ENCODE results near the gene FAM151B. TPM values are rescaled to one million over a fixed set of nuclear protein-coding genes. Genes with fewer than 3 reads are reported as not detected.
A peak's percentile ranks its signal among the peaks of the same experiment; 100 is the strongest.

The FAM151B gene
- total RNA-seq, 1 experiment from 2014 or later: 0.72 TPM

GRCh38 chr5:80588858-80589540, 101.1 kb downstream of the FAM151B start:
- Histone ChIP-seq H3K9me3 (ENCODE audit: control insufficient read depth, low read depth, low read length) (no peaks in the 10 kb centered on the region), H3K27ac (ENCODE audit: insufficient read length, low read depth, low read length) (no peak overlapping the region), H3K9ac (ENCODE audit: extremely low read depth, insufficient read length, low read length) (no peak overlapping the region), H3K4me2 (ENCODE audit: insufficient read depth, insufficient read length, low read length) (no peak overlapping the region), H4K5ac (ENCODE audit: insufficient read length, low read depth, low read length) (no peak overlapping the region), H3K79me2 (ENCODE audit: insufficient read depth, low read length) (no peaks in the 10 kb centered on the region), H2BK20ac (ENCODE audit: low read depth, low read length, poor library complexity, severe bottlenecking) (no peak overlapping the region), H3K23me2 (ENCODE audit: insufficient read length, low read depth, low read length, poor library complexity, severe bottlenecking) (no peaks in the 10 kb centered on the region), H2BK15ac (ENCODE audit: low read depth, low read length) (no peak overlapping the region), H3K79me1 (ENCODE audit: insufficient read depth, low read depth, low read length, poor library complexity, severe bottlenecking) (no peaks in the 10 kb centered on the region), H3T11ph (ENCODE audit: low read length) (no peak overlapping the region), H3K56ac (ENCODE audit: insufficient read length, low read depth, low read length) (no peak overlapping the region), H2AFZ (ENCODE audit: low read length) (no peak overlapping the region), H3K23ac (ENCODE audit: insufficient read length, low read depth, low read length) (no peak overlapping the region), H4K20me1 (ENCODE audit: control insufficient read depth, insufficient read depth, insufficient read length) (no peaks in the 10 kb centered on the region), H3K27me3 (ENCODE audit: insufficient read depth, low read length) (no peaks in the 10 kb centered on the region), H3K4me1 (ENCODE audit: insufficient read depth, low read length) (no peaks in the 10 kb centered on the region), H3K4ac (ENCODE audit: low read depth, low read length) (no peak overlapping the region), H2BK5ac (ENCODE audit: insufficient read length, low read length) (no peak overlapping the region), H2BK12ac (ENCODE audit: insufficient read length, low read depth, low read length) (no peak overlapping the region), H2BK120ac (ENCODE audit: low read depth, low read length, poor library complexity, severe bottlenecking) (no peak overlapping the region), H4K91ac (ENCODE audit: insufficient read length, low read depth, low read length) (no peak overlapping the region), H4K8ac (replicated peaks; ENCODE audit: insufficient read length, low read depth, low read length) (no peak overlapping the region), H3K18ac (ENCODE audit: insufficient read length, low read depth, low read length) (no peak overlapping the region), H3K14ac (ENCODE audit: insufficient read depth, low read length) (no peak overlapping the region), H2AK5ac (ENCODE audit: insufficient read length, low read length) (no peak overlapping the region)
- WGBS (ENCODE audit: extremely low coverage, insufficient read length, low lambda C conversion rate): no CpG with 5 or more reads among the region's 8 CpGs
- TF ChIP-seq CTCF (conservative IDR thresholded peaks at IDR 0.05): no peak
- no peak for DNase-seq
- Mint-ChIP-seq H3K27me3 (ENCODE audit: low read depth) (0 out of 2 replicates have a peak, but pooled peaks cover 2% of the 10 kb centered on the region), H3K36me3 (ENCODE audit: insufficient read depth in 1 of 3, low read depth in 3 of 3) (no peaks in the 10 kb centered on the region), H3K27ac (0 out of 7 replicates have a peak overlapping the region, but pooled peaks of 1 of the 3 experiments have one; percentile 79), H3K9me3 (no peaks in the 10 kb centered on the region), H3K4me1 (peaks cover 3 to 5% of the 10 kb centered on the region in 2 experiments), H3K4me3 (no peak overlapping the region)
